HG03565 (cell line): ENCODE data around the gene TACR2.

ENCODE experiments used
- ATAC-seq: cut with Tn5 transposase; IDR thresholded peaks from one replicate; pipeline ENCODE4 v1.9.1; 2021; ENCODE audit warnings: mild to moderate bottlenecking, moderate library complexity; ENCODE audit not compliant: unreplicated experiment

Gene TACR2

GRCh38 chr10:69377191-69377590 lies 39.5 kb downstream of the TACR2 start:
- ATAC-seq, result no peak

- ATAC-seq, result no peak
Measured at GRCh38 chr10:69376662-69377061, 40.1 kb downstream of the TACR2 start.

- no peak for ATAC-seq
Measured at GRCh38 chr10:69375307-69376151, 41.2 kb downstream of the TACR2 start.

DNA sequence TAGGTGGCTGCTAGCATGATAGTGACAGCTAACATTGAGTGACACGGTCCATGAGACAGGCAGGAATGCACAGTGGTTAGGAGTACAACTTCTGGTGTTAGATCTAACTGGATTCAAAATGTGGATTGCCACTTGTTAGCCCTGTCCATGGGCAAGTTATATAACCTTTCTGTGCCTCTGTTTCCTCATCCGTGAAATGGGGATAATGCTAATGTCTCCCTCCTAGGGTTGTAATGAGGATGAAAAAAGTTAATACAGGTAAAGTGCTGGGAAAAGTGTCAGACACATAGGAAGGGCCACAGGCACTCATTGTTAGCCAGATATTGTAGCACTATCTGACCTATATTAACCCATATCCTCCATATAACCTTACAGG lies 41.8 kb downstream of the TACR2 start:
- no peak for ATAC-seq

DNA sequence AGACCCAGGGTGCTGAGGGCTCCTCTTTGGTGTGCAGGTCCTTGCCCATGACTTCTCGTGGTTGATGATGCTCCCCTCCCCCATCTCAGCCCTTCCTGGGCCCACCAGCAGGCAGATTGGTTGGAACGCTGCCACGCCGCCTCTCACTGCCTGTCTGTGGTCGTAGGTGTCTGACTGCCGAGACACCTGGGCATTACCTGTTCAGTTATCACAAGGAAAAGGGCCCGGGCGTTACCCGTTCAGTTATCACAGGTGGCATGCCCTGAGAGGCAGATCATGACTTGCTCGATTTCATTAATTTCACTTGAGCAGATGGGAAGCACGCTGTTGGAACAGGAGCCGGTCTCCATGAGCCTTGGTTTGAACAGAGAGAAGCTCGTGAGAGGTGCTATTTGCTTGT lies 42.5 kb downstream of the TACR2 start:
- no peak for ATAC-seq

- no peak for ATAC-seq
Measured at GRCh38 chr10:69372126-69372980, 44.4 kb downstream of the TACR2 start.

- no peak for ATAC-seq
Measured at GRCh38 chr10:69367469-69367868, 49.2 kb downstream of the TACR2 start.

DNA sequence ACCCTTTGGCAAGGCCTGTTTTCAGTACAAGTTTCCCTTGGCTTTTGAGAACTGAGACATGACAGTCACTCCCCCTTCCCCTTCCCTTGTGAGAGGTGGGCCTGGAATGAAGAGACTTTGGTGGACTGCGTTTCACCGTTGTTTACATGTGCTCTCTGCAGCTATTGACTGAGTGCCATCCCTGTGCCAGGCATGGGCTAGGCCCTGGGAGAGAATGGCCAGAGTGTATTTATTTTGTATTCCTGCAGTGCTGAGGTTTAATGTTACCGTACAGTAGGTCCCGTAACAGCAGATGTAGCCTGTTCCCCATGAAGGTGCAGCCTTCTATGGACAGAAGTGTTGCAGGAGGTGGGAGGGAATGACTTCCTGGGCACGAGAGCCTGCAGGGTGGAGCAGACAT lies 50.0 kb downstream of the TACR2 start:
- no peak for ATAC-seq

DNA sequence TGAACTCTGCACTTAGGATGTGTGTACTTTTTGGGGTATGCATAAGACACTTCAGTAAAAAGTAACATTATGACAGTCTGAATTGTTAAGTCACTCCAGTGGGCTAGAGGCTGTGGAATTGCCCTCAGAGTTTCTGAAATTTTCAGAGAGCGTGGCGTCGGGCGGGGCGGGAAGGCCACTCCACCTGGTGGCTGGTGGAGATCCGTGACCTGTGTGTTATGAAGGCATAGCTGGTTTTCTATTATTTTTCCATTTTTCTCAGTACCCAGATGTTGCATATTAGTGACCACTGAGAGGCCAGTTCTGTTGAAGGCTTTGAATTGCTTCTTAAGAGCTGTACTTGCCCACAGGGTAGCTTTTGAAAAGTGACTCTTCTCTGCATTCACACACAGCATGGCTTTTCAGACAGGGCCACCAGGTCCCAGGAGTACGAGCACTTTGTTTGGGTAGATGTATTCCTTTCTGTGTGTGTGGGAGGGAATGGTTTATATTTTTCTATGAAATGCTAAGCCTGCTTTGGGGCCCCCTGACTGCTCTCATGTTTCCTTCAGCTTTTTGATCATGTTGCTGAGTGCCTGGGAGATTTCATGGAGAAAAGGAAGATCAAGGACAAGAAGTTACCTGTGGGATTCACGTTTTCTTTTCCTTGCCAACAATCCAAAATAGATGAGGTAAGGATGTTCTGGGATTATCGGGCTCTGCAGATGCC lies 52.3 kb downstream of the TACR2 start:
- no peak for ATAC-seq

GRCh38 chr10:69363666-69364065 lies 53.1 kb downstream of the TACR2 start:
- ATAC-seq, result no peak

DNA sequence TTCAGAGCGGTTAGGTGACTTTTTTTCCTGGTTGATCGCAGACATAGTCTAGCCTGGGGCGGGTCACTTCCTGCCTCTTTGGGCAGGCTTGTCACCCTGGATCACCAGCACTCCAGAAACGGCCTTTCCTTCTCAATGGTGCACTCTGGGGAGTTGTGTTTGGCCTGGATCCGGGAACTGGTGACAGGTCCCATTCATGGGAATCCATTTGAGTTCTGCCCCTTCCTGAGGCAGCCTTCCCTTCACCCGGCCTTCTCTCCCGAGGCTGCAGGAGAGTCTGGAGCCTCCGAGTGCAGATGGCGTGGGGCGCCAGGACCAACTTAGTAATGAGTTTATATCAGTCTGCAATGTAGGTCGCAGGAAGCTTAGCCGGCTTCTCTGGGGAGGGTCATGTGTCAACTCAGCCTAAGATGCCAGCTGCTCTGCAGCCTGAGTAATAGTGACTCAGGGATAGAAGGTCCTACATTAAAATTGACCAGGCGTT lies 54.2 kb downstream of the TACR2 start:
- ATAC-seq, result no peak

GRCh38 chr10:69361303-69361614 lies 55.5 kb downstream of the TACR2 start:
- no peak for ATAC-seq

- ATAC-seq, result no peak
Measured at GRCh38 chr10:69360485-69361302, 56.0 kb downstream of the TACR2 start.

DNA sequence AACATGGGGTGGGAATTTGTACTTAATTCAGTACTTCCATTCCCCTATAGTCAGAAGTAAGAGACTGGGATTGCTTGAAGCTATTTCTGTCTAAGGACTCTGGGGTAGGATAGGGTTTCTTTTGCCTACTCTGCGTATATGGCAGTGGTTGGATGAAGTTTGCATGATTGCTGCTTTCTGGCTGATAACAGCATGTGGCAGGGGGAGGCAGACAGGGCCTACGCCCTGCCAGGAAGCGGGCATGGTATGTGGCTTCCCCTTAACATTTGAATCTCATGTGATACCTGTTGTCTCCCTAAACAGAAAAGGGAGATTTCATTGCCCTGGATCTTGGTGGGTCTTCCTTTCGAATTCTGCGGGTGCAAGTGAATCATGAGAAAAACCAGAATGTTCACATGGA lies 57.1 kb downstream of the TACR2 start:
- ATAC-seq, result no peak

GRCh38 chr10:69359148-69359547 lies 57.6 kb downstream of the TACR2 start:
- no peak for ATAC-seq

GRCh38 chr10:69358148-69358795 lies 58.4 kb downstream of the TACR2 start:
- no peak for ATAC-seq

- no peak for ATAC-seq
Measured at GRCh38 chr10:69356187-69356586, 60.5 kb downstream of the TACR2 start.

GRCh38 chr10:69353977-69354635 lies 62.6 kb downstream of the TACR2 start:
- ATAC-seq, result no peak
